SU-DHL-6 (cell line): Measurements from ENCODE around the gene CNOT1.

ENCODE experiments used
- H2AFZ ChIP-seq: fragments of 200-600 bp; sonication (generic); 2 replicates; pipeline ENCODE4 v1.6.1; 2014; ENCODE audit warnings: low read depth, mild to moderate bottlenecking, moderate library complexity, mixed read lengths, antibody characterized with exemption, low read length; ENCODE audit not compliant: severe bottlenecking
- H3F3A ChIP-seq: fragments of 200-600 bp; shearing (Covaris generic); 2 replicates; pipeline ENCODE4 v1.6.0; 2016; ENCODE audit warnings: antibody characterized with exemption, mild to moderate bottlenecking; ENCODE audit not compliant: insufficient read depth
- H3K27ac ChIP-seq: fragments of 200-600 bp; sonication (generic); 2 replicates; pipeline ENCODE4 v1.5.1; 2016; ENCODE audit warnings: low read depth, mild to moderate bottlenecking, low read length, moderate library complexity, mixed read lengths
- H3K27me3 ChIP-seq: fragments of 200-600 bp; sonication (generic), shearing (Covaris generic); 2 replicates; pipeline ENCODE4 v1.6.0; 2014; ENCODE audit warnings: mild to moderate bottlenecking, low read length
- H3K36me3 ChIP-seq: fragments of 200-600 bp; sonication (generic); 2 replicates; pipeline ENCODE4 v1.6.1; 2014; ENCODE audit warnings: mild to moderate bottlenecking, low read length, mixed read lengths
- H3K4me2 ChIP-seq: fragments of 300-600, 200-600 bp; shearing (Covaris generic), sonication (generic); 2 replicates; pipeline ENCODE4 v1.6.0; 2014; ENCODE audit warnings: low read length, low read depth, mild to moderate bottlenecking; ENCODE audit not compliant: poor library complexity, severe bottlenecking
- H3K4me3 ChIP-seq: fragments of 200-600 bp; sonication (generic); 2 replicates; pipeline ENCODE4 v1.5.1; 2014; ENCODE audit warnings: antibody characterized with exemption, low read length, mild to moderate bottlenecking, mixed read lengths; ENCODE audit not compliant: insufficient read depth, poor library complexity, severe bottlenecking
- H3K79me2 ChIP-seq: fragments of 200-600 bp; sonication (generic); 2 replicates; pipeline ENCODE4 v1.6.1; 2014; ENCODE audit warnings: mild to moderate bottlenecking, low read length, moderate library complexity; ENCODE audit not compliant: insufficient read depth
- H3K9ac ChIP-seq: fragments of 200-600 bp; sonication (generic); 2 replicates; pipeline ENCODE4 v1.7.0; 2014; ENCODE audit warnings: mild to moderate bottlenecking, low read length
- H3K9me2 ChIP-seq: fragments of 200-600 bp; sonication (generic); replicated peaks from 2 replicates; pipeline ENCODE4 v1.6.1; 2014; ENCODE audit warnings: low read length; ENCODE audit not compliant: insufficient read depth
- H3K9me3 ChIP-seq: fragments of 200-600 bp; sonication (generic); 2 replicates; pipeline ENCODE4 v1.6.1; 2014; ENCODE audit warnings: low read length, mixed read lengths; ENCODE audit not compliant: insufficient read depth
- H4K20me1 ChIP-seq: fragments of 200-600 bp; sonication (generic); 2 replicates; pipeline ENCODE4 v1.6.1; 2014; ENCODE audit warnings: low read depth, mild to moderate bottlenecking, antibody characterized with exemption, low read length, moderate library complexity, mixed read lengths
- EZH2phosphoT487 ChIP-seq: fragments of 200-600 bp; sonication (generic), shearing (Covaris generic); conservative IDR thresholded peaks from 2 replicates; pipeline ENCODE4 v1.6.1; 2018; ENCODE audit warnings: mild to moderate bottlenecking, antibody characterized with exemption, low read length, moderate library complexity, mixed read lengths
- TF ChIP-seq, protein P1 (sequence below): fragments of 200-600 bp; sonication (generic); IDR thresholded peaks from one replicate; pipeline ENCODE4 v1.5.1; 2017; ENCODE audit warnings: antibody characterized with exemption, mild to moderate bottlenecking, low read length, moderate library complexity; ENCODE audit not compliant: insufficient read depth, poor library complexity, severe bottlenecking

CNOT1 gene

DNA sequence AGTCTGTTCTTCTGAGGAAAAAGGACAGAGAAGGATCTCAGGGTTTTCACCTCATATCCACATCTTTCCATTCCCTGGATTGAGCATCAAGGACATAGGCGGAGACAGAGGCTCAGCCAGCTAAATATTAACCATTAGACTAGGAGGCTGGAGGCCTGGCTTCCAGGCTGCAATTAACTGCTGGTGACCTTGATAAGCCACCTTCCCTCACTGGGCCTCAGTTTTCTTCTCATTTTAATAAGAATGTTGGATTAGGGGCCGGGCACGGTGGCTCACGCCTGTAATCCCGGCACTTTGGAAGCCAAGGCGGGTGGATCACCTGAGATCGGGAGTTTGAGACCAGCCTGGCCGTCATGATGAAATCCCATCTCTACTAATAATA is 25.6 kb upstream of the CNOT1 start:
- TF ChIP-seq, protein P1, sequence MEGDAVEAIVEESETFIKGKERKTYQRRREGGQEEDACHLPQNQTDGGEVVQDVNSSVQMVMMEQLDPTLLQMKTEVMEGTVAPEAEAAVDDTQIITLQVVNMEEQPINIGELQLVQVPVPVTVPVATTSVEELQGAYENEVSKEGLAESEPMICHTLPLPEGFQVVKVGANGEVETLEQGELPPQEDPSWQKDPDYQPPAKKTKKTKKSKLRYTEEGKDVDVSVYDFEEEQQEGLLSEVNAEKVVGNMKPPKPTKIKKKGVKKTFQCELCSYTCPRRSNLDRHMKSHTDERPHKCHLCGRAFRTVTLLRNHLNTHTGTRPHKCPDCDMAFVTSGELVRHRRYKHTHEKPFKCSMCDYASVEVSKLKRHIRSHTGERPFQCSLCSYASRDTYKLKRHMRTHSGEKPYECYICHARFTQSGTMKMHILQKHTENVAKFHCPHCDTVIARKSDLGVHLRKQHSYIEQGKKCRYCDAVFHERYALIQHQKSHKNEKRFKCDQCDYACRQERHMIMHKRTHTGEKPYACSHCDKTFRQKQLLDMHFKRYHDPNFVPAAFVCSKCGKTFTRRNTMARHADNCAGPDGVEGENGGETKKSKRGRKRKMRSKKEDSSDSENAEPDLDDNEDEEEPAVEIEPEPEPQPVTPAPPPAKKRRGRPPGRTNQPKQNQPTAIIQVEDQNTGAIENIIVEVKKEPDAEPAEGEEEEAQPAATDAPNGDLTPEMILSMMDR = no peak
- no peak for TF ChIP-seq EZH2phosphoT487
- H3K36me3 ChIP-seq = no peaks in the 10 kb centered on the region

DNA sequence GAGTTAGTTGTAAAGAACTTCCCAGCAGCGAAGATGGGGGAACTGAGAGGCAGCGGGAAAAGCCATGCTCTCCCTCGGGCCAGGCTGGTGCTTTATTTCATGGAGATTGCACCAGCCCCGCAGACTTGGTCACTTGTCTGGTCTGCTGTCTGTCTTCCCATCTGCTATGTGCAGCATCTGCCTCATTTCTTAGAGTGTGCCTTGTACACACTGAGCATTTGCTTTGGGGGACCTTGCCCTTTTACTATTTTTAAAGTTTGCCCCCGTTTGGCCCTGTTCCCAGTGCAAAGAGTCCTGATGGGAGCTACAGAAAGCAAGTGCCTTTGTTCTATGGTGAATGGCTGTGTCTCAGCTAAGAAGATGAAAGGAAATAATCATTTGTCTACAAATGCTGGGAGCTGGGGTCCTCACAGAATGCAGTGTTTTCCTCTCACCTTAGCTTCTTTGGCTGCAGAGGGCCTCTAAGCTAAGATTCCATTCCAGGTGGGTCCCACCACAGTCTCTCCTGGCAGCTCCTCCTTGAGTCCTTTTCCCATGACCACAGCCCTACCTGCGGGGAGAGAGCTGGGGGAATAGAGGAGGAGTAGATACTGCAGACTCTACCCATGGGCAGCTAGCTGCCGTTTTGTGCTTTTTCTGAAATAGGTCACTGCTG is 25.1 kb upstream of the CNOT1 start:
- TF ChIP-seq, protein P1 = no peak
- TF ChIP-seq EZH2phosphoT487 = no peak
- Histone ChIP-seq H3K9me3 (no peaks in the 10 kb centered on the region), H3F3A (no peaks in the 10 kb centered on the region), H3K79me2 (no peaks in the 10 kb centered on the region), H3K36me3 (no peaks in the 10 kb centered on the region), H3K9me2 (no peaks in the 10 kb centered on the region), H3K4me2 (no peak overlapping the region), H3K27ac (no peak overlapping the region), H3K9ac (no peak overlapping the region), H4K20me1 (no peaks in the 10 kb centered on the region), H3K4me3 (no peak overlapping the region), H3K27me3 (no peaks in the 10 kb centered on the region), H2AFZ (no peak overlapping the region)

More for the DNA sequence above, 25.6 kb upstream of the CNOT1 start:
- Histone ChIP-seq H3K9me2 (no peaks in the 10 kb centered on the region), H3F3A (no peaks in the 10 kb centered on the region), H2AFZ (no peak overlapping the region), H4K20me1 (no peaks in the 10 kb centered on the region), H3K27ac (no peak overlapping the region), H3K9ac (no peak overlapping the region), H3K9me3 (no peaks in the 10 kb centered on the region), H3K4me3 (no peak overlapping the region), H3K4me2 (no peak overlapping the region), H3K27me3 (no peaks in the 10 kb centered on the region), H3K79me2 (no peaks in the 10 kb centered on the region)

DNA sequence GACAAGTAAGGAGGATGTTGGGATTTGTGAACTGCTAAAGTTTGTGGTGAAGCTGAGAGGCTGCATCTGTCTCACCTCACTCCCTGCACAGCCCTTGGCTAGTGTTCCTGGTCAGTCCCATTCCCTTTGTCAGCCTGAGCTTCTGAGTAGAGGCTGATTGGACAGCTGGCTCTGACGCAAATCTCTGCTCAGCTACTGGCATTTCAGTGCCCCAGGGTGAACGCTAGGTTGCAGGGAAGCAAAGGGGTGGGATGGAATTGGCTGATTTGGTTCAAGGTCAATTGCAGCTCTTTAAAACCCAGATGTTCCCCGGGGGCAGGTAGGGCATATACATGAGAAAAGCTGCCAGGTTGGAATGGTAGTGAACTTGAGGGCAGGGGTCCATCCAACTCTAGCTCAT is 23.1 kb upstream of the CNOT1 start:
- H3K4me3 ChIP-seq = no peak overlapping the region
- TF ChIP-seq, protein P1 = no peak
- no peak for TF ChIP-seq EZH2phosphoT487
- H3K9me3 ChIP-seq = no peaks in the 10 kb centered on the region
- H3K27ac ChIP-seq = no peak overlapping the region
- no peaks in the 10 kb centered on the region for H3K9me2 ChIP-seq
- H3K9ac ChIP-seq = no peak overlapping the region
- H3K27me3 ChIP-seq = no peaks in the 10 kb centered on the region
- no peaks in the 10 kb centered on the region for H3F3A ChIP-seq
- H3K36me3 ChIP-seq = no peaks in the 10 kb centered on the region
- H3K79me2 ChIP-seq = no peaks in the 10 kb centered on the region
- no peak overlapping the region for H2AFZ ChIP-seq
- H4K20me1 ChIP-seq = no peaks in the 10 kb centered on the region
- no peak overlapping the region for H3K4me2 ChIP-seq
